H9 (cell line): ENCODE data around the gene BICD2. TPM values are rescaled to one million over a fixed set of nuclear protein-coding genes. Genes with fewer than 3 reads are reported as not detected.

ENCODE experiments used
- DNase-seq: peaks from one replicate; pipeline ENCODE4 v3.0.0-alpha.2; 2017
- H2AFZ ChIP-seq: one replicate; pipeline ENCODE4 v1.6.1; 2013; ENCODE audit warnings: mild to moderate bottlenecking, low read length, control low read depth, moderate library complexity
- H2AK5ac ChIP-seq: 2 replicates; pipeline ENCODE4 v1.6.1; 2013; ENCODE audit warnings: low read length, control low read depth, mixed read lengths; ENCODE audit not compliant: insufficient read length
- H2BK120ac ChIP-seq: one replicate; pipeline ENCODE4 v1.6.1; 2013; ENCODE audit warnings: low read depth, mild to moderate bottlenecking, low read length, control low read depth, inconsistent platforms; ENCODE audit not compliant: poor library complexity, severe bottlenecking
- H2BK12ac ChIP-seq: 2 replicates; pipeline ENCODE4 v1.6.1; 2013; ENCODE audit warnings: low read length, control low read depth, mixed read lengths, low read depth; ENCODE audit not compliant: insufficient read length
- H2BK15ac ChIP-seq: 2 replicates; pipeline ENCODE4 v1.6.1; 2013; ENCODE audit warnings: low read depth, low read length, control low read depth
- H2BK20ac ChIP-seq: one replicate; pipeline ENCODE4 v1.6.1; 2013; ENCODE audit warnings: low read depth, mild to moderate bottlenecking, low read length, control low read depth, inconsistent platforms; ENCODE audit not compliant: poor library complexity, severe bottlenecking
- H2BK5ac ChIP-seq: 2 replicates; pipeline ENCODE4 v1.6.1; 2013; ENCODE audit warnings: low read length, control low read depth, mixed read lengths; ENCODE audit not compliant: insufficient read length
- H3K14ac ChIP-seq: 2 replicates; pipeline ENCODE4 v1.6.1; 2013; ENCODE audit warnings: low read length, control low read depth; ENCODE audit not compliant: insufficient read depth
- H3K18ac ChIP-seq: 2 replicates; pipeline ENCODE4 v1.6.1; 2013; ENCODE audit warnings: low read depth, mild to moderate bottlenecking, mixed read lengths, low read length, control low read depth; ENCODE audit not compliant: insufficient read length
- H3K23ac ChIP-seq: 2 replicates; pipeline ENCODE4 v1.6.1; 2013; ENCODE audit warnings: low read length, control low read depth, mixed read lengths, low read depth; ENCODE audit not compliant: insufficient read length
- H3K23me2 ChIP-seq: 2 replicates; pipeline ENCODE4 v1.6.1; 2013; ENCODE audit warnings: low read depth, mild to moderate bottlenecking, mixed read lengths, low read length, control low read depth; ENCODE audit not compliant: insufficient read length, poor library complexity, severe bottlenecking
- H3K27ac ChIP-seq: 2 replicates; pipeline ENCODE4 v1.5.1; 2013; ENCODE audit warnings: low read length, control low read depth, mixed read lengths, low read depth; ENCODE audit not compliant: insufficient read length
- H3K27me3 ChIP-seq: 2 replicates; pipeline ENCODE4 v1.6.1; 2013; ENCODE audit warnings: low read length, control low read depth, inconsistent platforms; ENCODE audit not compliant: insufficient read depth
- H3K4ac ChIP-seq: 2 replicates; pipeline ENCODE4 v1.6.1; 2013; ENCODE audit warnings: low read depth, mild to moderate bottlenecking, control low read depth, inconsistent platforms, low read length, moderate library complexity
- H3K4me1 ChIP-seq: 2 replicates; pipeline ENCODE4 v1.6.1; 2013; ENCODE audit warnings: low read length, control low read depth, inconsistent platforms; ENCODE audit not compliant: insufficient read depth
- H3K4me2 ChIP-seq: 2 replicates; pipeline ENCODE4 v1.6.1; 2013; ENCODE audit warnings: low read length, control low read depth, mixed read lengths; ENCODE audit not compliant: insufficient read length, insufficient read depth
- H3K56ac ChIP-seq: 2 replicates; pipeline ENCODE4 v1.6.1; 2013; ENCODE audit warnings: low read depth, mild to moderate bottlenecking, mixed read lengths, low read length, control low read depth; ENCODE audit not compliant: insufficient read length
- H3K79me1 ChIP-seq: 2 replicates; pipeline ENCODE4 v1.6.1; 2013; ENCODE audit warnings: low read depth, mild to moderate bottlenecking, moderate library complexity, low read length, control low read depth, inconsistent platforms; ENCODE audit not compliant: insufficient read depth, poor library complexity, severe bottlenecking
- H3K79me2 ChIP-seq: 2 replicates; pipeline ENCODE4 v1.6.1; 2013; ENCODE audit warnings: low read length, control low read depth, inconsistent platforms; ENCODE audit not compliant: insufficient read depth
- H3K9ac ChIP-seq: 2 replicates; pipeline ENCODE4 v1.6.1; 2013; ENCODE audit warnings: low read length, control low read depth, mixed read lengths; ENCODE audit not compliant: insufficient read length; ENCODE audit errors: extremely low read depth
- H3K9me3 ChIP-seq: one replicate; pipeline ENCODE4 v1.6.1; 2013; ENCODE audit warnings: low read depth, low read length, inconsistent platforms; ENCODE audit not compliant: control insufficient read depth
- H3T11ph ChIP-seq: one replicate; pipeline ENCODE4 v1.6.1; 2013; ENCODE audit warnings: mild to moderate bottlenecking, low read length, control low read depth, inconsistent platforms
- H4K20me1 ChIP-seq: one replicate; pipeline ENCODE4 v1.6.1; 2013; ENCODE audit not compliant: control insufficient read depth, insufficient read length, insufficient read depth
- H4K5ac ChIP-seq: 2 replicates; pipeline ENCODE4 v1.6.1; 2013; ENCODE audit warnings: low read depth, mild to moderate bottlenecking, mixed read lengths, low read length, control low read depth; ENCODE audit not compliant: insufficient read length
- H4K8ac ChIP-seq: replicated peaks from 2 replicates; pipeline ENCODE4 v1.6.1; 2013; ENCODE audit warnings: low read length, control low read depth, mixed read lengths, low read depth; ENCODE audit not compliant: insufficient read length
- H4K91ac ChIP-seq: 2 replicates; pipeline ENCODE4 v1.6.1; 2013; ENCODE audit warnings: low read depth, mild to moderate bottlenecking, moderate library complexity, mixed read lengths, low read length, control low read depth; ENCODE audit not compliant: insufficient read length
- H3K27ac Mint-ChIP-seq, 3 experiments: 2 replicates in 2 of 3; 3 replicates in 1 of 3; pipeline ENCODE4 v1.8.0; 2020 to 2021; ENCODE audit warnings: mixed read lengths in 3 of 3, mild to moderate bottlenecking in 1 of 3, moderate library complexity in 1 of 3
- H3K27me3 Mint-ChIP-seq: 2 replicates; pipeline ENCODE4 v1.8.0; 2021; ENCODE audit warnings: low read depth, mild to moderate bottlenecking, moderate library complexity, mixed read lengths
- H3K36me3 Mint-ChIP-seq, 3 experiments: 2 replicates in 2 of 3; 3 replicates in 1 of 3; pipeline ENCODE4 v1.8.0; 2020 to 2021; ENCODE audit warnings: low read depth in 3 of 3, mixed read lengths in 3 of 3; ENCODE audit not compliant: insufficient read depth in 1 of 3
- H3K4me1 Mint-ChIP-seq, 2 experiments: 2 replicates each; pipeline ENCODE4 v1.8.0; 2020; ENCODE audit warnings: mixed read lengths in 2 of 2
- H3K4me3 Mint-ChIP-seq, 2 experiments: 2 replicates in 1 of 2; 3 replicates in 1 of 2; pipeline ENCODE4 v1.8.0; 2020 to 2021; ENCODE audit warnings: mild to moderate bottlenecking in 2 of 2, mixed read lengths in 2 of 2, moderate library complexity in 1 of 2
- H3K9me3 Mint-ChIP-seq, 2 experiments: 2 replicates in 1 of 2; 3 replicates in 1 of 2; pipeline ENCODE4 v1.8.0; 2020; ENCODE audit warnings: mild to moderate bottlenecking in 2 of 2, mixed read lengths in 2 of 2, moderate library complexity in 1 of 2
- CTCF ChIP-seq: fragments of 200-600 bp; sonication (generic); conservative IDR thresholded peaks from 3 replicates; pipeline ENCODE4 v1.8.0; 2021; ENCODE audit warnings: antibody characterized with exemption, mild to moderate bottlenecking
- WGBS: extraction: QIAGEN DNeasy Blood & Tissue Kit; methylation state at CpG from one replicate; pipeline ENCODE4 v1.1.7; 2013; ENCODE audit warnings: missing lambda C conversion rate, low lambda C conversion rate, mixed read lengths; ENCODE audit not compliant: insufficient read length; ENCODE audit errors: extremely low coverage; 5-methylcytosine and 5-hydroxymethylcytosine counted together
- total RNA-seq: library from RNA; stranded (reverse); gene quantifications from 2 replicates; pipeline ENCODE4 v1.2.1, GENCODE V29; 2021

Gene BICD2
- total RNA-seq, 1 experiment from 2014 or later, result 22.3 TPM

GRCh38 chr9:92764988-92765936 lies 629 bp upstream of the BICD2 start:
- H3K27ac ChIP-seq, result peak overlapping the region; percentile 7
- peaks cover 6% of the 10 kb centered on the region; the same call in 1 of the 2 replicates for H3K27me3 Mint-ChIP-seq
- H3K4ac ChIP-seq, result no peak overlapping the region; the same call in 1 of the 2 replicates
- peak overlapping the region; percentile 94 for H2BK120ac ChIP-seq
- H3K4me1 ChIP-seq, result peaks cover 6% of the 10 kb centered on the region; the same call in 1 of the 2 replicates
- H2AK5ac ChIP-seq, result no peak overlapping the region
- H3T11ph ChIP-seq, result no peak overlapping the region
- peak; percentile 98 for DNase-seq
- no peaks in the 10 kb centered on the region for H4K20me1 ChIP-seq
- no peak overlapping the region for H2BK15ac ChIP-seq
- peaks cover 33 to 42% of the 10 kb centered on the region in 2 experiments for H3K4me1 Mint-ChIP-seq
- no CpG with 5 or more reads among the region's 75 CpGs for WGBS
- H4K5ac ChIP-seq, result no peak overlapping the region
- peak overlapping the region; percentile 99 for H3K14ac ChIP-seq
- no peak overlapping the region for H3K23ac ChIP-seq
- H3K79me2 ChIP-seq, result peaks cover 31% of the 10 kb centered on the region; the same call in 1 of the 2 replicates
- H3K4me2 ChIP-seq, result peak overlapping the region; percentile 88
- H2BK20ac ChIP-seq, result no peak overlapping the region
- peak overlapping the region; percentile 73 for H3K9ac ChIP-seq
- TF ChIP-seq CTCF, result peak; percentile 96
- no peaks in the 10 kb centered on the region for H3K9me3 ChIP-seq
- H3K79me1 ChIP-seq, result no peaks in the 10 kb centered on the region
- H3K27me3 ChIP-seq, result no peaks in the 10 kb centered on the region
- H2BK12ac ChIP-seq, result peak overlapping the region; percentile 42
- H2AFZ ChIP-seq, result no peak overlapping the region
- peak overlapping the region; percentile 95 for H3K18ac ChIP-seq
- H3K36me3 Mint-ChIP-seq, result no peaks in the 10 kb centered on the region
- H4K91ac ChIP-seq, result no peak overlapping the region
- no peak overlapping the region for H3K56ac ChIP-seq
- H4K8ac ChIP-seq, result no peak overlapping the region
- peaks cover 6% of the 10 kb centered on the region for H3K23me2 ChIP-seq
- no peaks in the 10 kb centered on the region for H3K9me3 Mint-ChIP-seq
- peak overlapping the region; percentile 83 for H2BK5ac ChIP-seq
- peak overlapping the region; percentile 86 to 91 for H3K4me3 Mint-ChIP-seq
- H3K27ac Mint-ChIP-seq, result peak overlapping the region; percentile 91 to 98 (median 98); a peak in 6 of 7 replicates
